ENCODE data around the gene HES5.
A peak's percentile ranks its signal among the peaks of the same experiment; 100 is the strongest.

The HES5 gene

GRCh38 chr1:2528611-2528965 lies 1.5 kb downstream of the HES5 start:
- H3K27me3 ChIP-seq (ENCODE audit: insufficient read depth, poor library complexity, severe bottlenecking) = no peaks in the 10 kb centered on the region
- no peak overlapping the region for H3K27ac ChIP-seq (ENCODE audit: poor library complexity, severe bottlenecking)
- H3K9me3 ChIP-seq (ENCODE audit: severe bottlenecking) = no peaks in the 10 kb centered on the region
- DNase-seq (ENCODE audit: low spot score) (no peak), ATAC-seq (ENCODE audit: low read depth) (no peak)
- TF ChIP-seq CTCF (IDR thresholded peaks at IDR 0.05; ENCODE audit: poor library complexity, severe bottlenecking) = no peak
- no peaks in the 10 kb centered on the region; the same call in 1 of the 2 replicates for H3K36me3 ChIP-seq (ENCODE audit: low read depth)
- H3K4me1 ChIP-seq (ENCODE audit: insufficient read depth, poor library complexity, severe bottlenecking) = peaks cover 34% of the 10 kb centered on the region
- H3K4me3 ChIP-seq (ENCODE audit: severe bottlenecking) = no peak overlapping the region

- H3K27me3 ChIP-seq (ENCODE audit: insufficient read depth, poor library complexity, severe bottlenecking) = no peaks in the 10 kb centered on the region
- peaks cover 34% of the 10 kb centered on the region for H3K4me1 ChIP-seq (ENCODE audit: insufficient read depth, poor library complexity, severe bottlenecking)
- TF ChIP-seq CTCF (IDR thresholded peaks at IDR 0.05; ENCODE audit: poor library complexity, severe bottlenecking) = no peak
- no peak for ATAC-seq (ENCODE audit: low read depth)
- no peak overlapping the region for H3K4me3 ChIP-seq (ENCODE audit: severe bottlenecking)
- no peaks in the 10 kb centered on the region for H3K9me3 ChIP-seq (ENCODE audit: severe bottlenecking)
- no peaks in the 10 kb centered on the region; the same call in 1 of the 2 replicates for H3K36me3 ChIP-seq (ENCODE audit: low read depth)
- no peak overlapping the region for H3K27ac ChIP-seq (ENCODE audit: poor library complexity, severe bottlenecking)
- no peak for DNase-seq (ENCODE audit: low spot score)
Observed at GRCh38 chr1:2528016-2528415, 2.0 kb downstream of the HES5 start.

- no peak overlapping the region for H3K4me3 ChIP-seq (ENCODE audit: severe bottlenecking)
- H3K27ac ChIP-seq (ENCODE audit: poor library complexity, severe bottlenecking) = peak overlapping the region; percentile 65
- DNase-seq (ENCODE audit: low spot score) = no peak
- H3K9me3 ChIP-seq (ENCODE audit: severe bottlenecking) = no peaks in the 10 kb centered on the region
- H3K36me3 ChIP-seq (ENCODE audit: low read depth) = no peaks in the 10 kb centered on the region; the same call in 1 of the 2 replicates
- H3K4me1 ChIP-seq (ENCODE audit: insufficient read depth, poor library complexity, severe bottlenecking) = peaks cover 31% of the 10 kb centered on the region
- H3K27me3 ChIP-seq (ENCODE audit: insufficient read depth, poor library complexity, severe bottlenecking) = no peaks in the 10 kb centered on the region
- ATAC-seq (ENCODE audit: low read depth) = no peak
- no peak for TF ChIP-seq CTCF (IDR thresholded peaks at IDR 0.05; ENCODE audit: poor library complexity, severe bottlenecking)
Observed at GRCh38 chr1:2527556-2527860, 2.6 kb downstream of the HES5 start.

- no peak for TF ChIP-seq CTCF (IDR thresholded peaks at IDR 0.05; ENCODE audit: poor library complexity, severe bottlenecking)
- peaks cover 31% of the 10 kb centered on the region for H3K4me1 ChIP-seq (ENCODE audit: insufficient read depth, poor library complexity, severe bottlenecking)
- H3K9me3 ChIP-seq (ENCODE audit: severe bottlenecking) = no peaks in the 10 kb centered on the region
- peak; percentile 49 for ATAC-seq (ENCODE audit: low read depth)
- H3K27me3 ChIP-seq (ENCODE audit: insufficient read depth, poor library complexity, severe bottlenecking) = no peaks in the 10 kb centered on the region
- DNase-seq (ENCODE audit: low spot score) = no peak
- H3K36me3 ChIP-seq (ENCODE audit: low read depth) = no peaks in the 10 kb centered on the region; the same call in 1 of the 2 replicates
- H3K4me3 ChIP-seq (ENCODE audit: severe bottlenecking) = peak overlapping the region; percentile 68
- H3K27ac ChIP-seq (ENCODE audit: poor library complexity, severe bottlenecking) = peak overlapping the region; percentile 65
Observed at GRCh38 chr1:2526824-2527555, 3.1 kb downstream of the HES5 start.

All from RWPE2 (cell line).